Cortex of kidney (tissue), 1 donor: ENCODE data around the gene SCART1.
"Not testable (repeated sequence)": the region's sequence is repeated elsewhere in the genome, so short reads cannot be mapped to it uniquely, and the experiment has no call there.

Experiments
- DNase-seq: peaks from one replicate; lab custom pipeline; 2025; lab: John Stamatoyannopoulos, UW

The SCART1 gene

DNA sequence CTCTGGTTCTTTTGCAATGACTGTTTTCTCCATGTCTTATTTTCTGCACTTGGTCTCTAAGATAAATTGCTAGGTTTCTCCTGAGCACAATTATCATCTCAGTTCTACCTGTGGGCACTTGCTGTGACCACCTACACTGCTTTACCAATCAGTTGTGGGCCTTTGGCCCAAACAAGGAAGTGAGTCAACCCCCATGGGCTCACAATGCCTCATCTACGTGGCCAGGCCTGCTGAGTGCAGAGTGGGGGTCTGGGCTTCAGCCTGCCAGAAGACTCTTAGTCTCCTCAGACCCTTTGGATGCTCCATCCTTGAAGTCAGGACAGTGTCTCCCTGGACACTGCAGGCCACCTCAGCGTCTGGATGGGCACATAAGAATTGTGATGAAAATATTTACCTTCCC lies 20.3 kb downstream of the SCART1 start:
- no peak for DNase-seq

- DNase-seq = no peak
Measured at GRCh38 chr10:133474665-133475424, 21.1 kb downstream of the SCART1 start.

DNA sequence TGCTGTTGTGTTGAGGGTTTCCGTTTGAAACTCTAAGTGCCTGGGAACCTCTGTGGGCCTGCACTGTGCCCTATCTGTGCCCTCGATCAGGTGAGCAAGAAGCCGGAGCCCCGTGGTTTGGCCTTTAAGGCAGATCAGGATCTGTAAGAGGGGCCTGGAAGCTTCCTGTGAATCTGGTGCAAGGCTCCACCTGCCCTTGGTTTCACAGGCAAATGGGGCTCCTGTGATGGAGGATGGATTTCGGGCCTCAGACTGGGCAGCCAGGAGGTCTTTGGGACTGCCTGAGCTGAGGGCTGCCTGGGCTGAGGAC lies 21.6 kb downstream of the SCART1 start:
- no peak for DNase-seq

- no peak for DNase-seq
Measured at GRCh38 chr10:133475821-133476640, 22.3 kb downstream of the SCART1 start.

DNA sequence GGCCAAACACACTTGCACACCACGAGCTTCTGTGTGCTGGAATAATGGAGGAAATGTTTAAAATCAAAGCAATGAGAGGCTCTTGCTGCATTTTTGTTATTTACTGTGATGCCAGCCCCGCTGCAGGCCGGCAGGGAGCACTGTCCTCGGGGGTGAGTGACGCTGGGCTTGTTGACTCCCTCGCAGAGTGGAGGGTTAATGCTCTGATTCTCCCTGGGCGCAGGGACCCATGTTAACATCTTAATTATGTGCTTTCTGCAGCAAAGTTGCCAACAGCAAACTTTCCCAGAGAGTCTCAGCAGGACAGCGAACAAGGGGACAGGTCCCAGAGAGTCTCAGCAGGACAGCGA lies 22.9 kb downstream of the SCART1 start:
- no peak for DNase-seq

DNA sequence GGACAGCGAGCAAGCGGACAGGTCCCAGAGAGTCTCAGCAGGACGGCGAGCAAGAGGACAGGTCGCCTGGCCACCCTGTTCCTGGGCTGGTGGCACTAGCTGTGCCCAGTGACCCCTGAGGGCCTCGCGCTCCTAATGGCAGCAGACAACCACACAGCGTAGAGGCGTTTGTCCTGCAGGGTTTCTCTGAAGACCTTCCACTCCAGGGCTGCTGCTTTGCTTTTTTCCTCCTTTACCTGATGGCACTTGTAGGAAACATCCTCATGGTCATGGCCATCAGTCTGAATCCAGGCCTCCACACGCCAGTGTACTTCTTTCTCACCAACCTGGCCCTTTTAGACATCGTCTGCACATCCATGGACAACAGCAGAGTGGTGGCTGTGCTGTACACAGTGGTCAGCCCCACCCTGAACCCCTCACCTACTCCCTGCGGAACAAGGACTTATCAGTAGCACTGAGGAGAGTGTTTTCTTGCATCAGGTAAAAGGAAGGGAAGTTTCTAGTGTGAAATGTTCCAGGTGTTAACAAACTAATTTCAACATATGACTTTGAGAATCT lies 27.4 kb downstream of the SCART1 start:
- no peak for DNase-seq

DNA sequence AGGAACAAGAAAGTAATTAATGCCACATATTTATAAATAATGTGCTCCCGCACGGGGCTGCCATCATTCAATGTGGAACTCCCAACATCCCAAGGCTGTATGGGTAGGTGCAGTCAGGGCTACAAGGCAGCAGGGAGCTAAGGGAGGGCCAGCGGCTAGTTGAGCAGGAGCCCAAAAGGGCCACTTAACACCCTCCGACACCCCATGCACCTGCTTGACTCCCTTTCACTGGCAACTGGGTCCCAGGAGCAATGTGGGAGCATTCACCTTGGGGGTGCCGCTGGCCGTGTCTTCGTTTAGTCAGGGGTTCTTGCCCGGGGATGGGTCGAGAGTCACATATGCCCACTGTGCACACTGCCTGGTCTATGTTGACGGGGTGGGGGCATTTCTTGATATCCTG lies 27.9 kb downstream of the SCART1 start:
- no peak for DNase-seq

- no peak for DNase-seq
Measured at GRCh38 chr10:133484818-133485217, 31.1 kb downstream of the SCART1 start.

GRCh38 chr10:133487085-133487484 lies 33.3 kb downstream of the SCART1 start:
- no peak for DNase-seq

DNA sequence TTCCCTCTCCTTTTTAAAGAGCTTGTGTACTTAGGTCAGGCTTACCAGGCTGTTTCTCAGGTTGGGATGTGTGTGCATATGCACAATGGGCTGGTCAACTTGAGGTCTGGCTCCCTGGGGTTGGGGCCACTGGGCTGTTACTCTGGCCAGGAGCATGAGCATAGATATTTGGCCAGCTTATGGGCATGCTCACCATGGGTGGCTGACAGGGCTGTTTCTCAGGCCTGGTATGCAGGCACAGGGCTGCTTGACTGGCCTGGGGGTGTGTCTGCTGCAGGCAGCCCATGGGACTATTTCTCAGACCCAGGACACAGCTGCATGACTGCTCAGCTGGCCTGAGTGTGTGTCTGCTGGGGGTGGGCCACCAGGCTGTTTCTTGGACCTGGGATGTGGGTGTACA lies 34.6 kb downstream of the SCART1 start:
- DNase-seq = no peak

- DNase-seq = no peak
Measured at GRCh38 chr10:133489816-133490588, 36.3 kb downstream of the SCART1 start.

- DNase-seq = not testable (repeated sequence)
Measured at GRCh38 chr10:133493562-133493961, 39.8 kb downstream of the SCART1 start.

DNA sequence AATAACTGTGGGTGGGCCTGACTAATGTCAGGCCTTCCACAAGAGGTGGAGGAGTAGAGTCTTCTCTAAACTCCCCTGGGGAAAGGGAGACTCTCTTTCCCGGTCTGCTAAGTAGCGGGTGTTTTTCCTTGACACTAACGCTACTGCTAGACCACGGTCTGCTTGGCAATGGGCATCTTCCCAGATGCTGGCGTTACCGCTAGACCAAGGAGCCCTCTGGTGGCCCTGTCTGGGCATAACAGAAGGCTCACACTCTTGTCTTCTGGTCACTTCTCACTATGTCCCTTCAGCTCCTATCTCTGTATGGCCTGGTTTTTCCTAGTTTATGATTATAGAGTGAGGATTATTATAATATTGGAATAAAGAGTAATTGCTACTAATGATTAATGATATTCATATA lies 43.6 kb downstream of the SCART1 start:
- not testable (repeated sequence) for DNase-seq

DNA sequence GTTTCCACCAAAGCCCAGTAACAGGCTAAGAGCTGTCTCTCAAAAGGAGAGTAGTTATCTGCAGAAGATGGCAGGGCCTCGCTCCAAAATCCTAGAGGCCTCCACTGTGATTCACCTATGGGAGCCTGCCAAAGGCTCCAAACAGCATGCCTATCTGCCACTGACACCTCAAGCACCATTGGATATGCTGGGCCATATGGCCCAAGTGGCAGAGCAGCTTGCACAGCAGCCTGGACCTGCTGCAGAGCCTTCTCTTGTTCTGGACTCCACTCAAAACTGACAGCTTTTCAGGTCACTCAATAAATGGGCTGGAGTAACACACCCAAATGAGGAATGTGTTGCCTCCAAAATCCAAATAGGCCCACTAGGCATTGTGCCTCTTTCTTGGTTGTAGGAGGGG lies 45.4 kb downstream of the SCART1 start:
- not testable (repeated sequence) for DNase-seq

DNA sequence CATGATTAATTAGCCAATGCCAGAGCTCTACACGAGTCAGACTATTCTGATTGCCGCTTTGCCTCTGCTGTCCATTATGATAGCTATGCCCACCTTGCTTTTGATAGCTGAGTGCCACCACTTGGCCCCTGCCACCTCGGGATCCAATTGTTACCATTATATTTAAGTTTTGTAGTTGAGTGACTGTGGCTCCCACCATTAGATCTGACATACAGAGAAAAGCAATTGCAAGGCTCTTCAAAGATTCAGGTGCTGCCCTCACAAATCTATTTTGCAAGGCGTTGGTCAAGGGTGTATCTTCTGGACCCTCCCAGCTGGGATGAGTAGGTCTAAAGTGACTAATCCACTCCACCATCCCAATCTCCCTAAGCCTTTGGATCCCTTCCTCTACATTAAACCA lies 47.2 kb downstream of the SCART1 start:
- not testable (repeated sequence) for DNase-seq

DNA sequence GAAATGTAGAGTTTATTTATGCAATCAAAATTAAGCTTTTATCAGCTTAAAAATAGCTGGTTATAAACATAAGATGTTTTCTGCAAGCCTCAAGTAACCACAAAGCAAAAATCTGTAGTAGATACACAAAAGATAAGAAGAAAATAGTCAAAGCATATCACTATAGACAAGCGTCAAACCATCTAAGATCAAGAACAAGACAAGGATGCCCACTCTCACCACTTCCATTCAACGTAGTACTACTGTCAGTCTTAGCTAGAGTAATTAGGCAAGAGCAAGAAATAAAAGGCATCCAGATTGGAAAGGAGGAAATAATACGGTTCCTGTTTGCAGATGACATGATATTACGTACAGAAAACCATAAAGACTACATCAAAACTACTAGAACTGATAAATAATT lies 56.0 kb downstream of the SCART1 start:
- no peak for DNase-seq

DNA sequence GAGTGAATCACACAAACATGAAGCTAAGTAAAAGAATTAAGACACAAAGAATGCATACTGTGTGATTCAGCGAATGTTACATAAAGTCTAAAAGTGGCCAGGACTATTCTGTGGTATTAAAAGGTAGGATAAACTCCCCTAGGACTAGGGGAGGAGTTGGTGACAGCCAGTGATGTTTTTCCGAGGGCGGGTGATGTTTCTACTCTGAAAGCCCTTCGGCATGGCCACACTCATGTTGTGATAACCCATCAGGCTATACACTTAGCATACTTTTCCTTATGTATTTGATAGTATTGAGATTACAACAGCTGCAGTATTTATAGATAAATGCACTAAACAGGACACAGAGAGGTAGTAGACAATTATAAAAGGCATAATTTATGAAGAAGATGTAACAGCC lies 57.7 kb downstream of the SCART1 start:
- DNase-seq = no peak

DNA sequence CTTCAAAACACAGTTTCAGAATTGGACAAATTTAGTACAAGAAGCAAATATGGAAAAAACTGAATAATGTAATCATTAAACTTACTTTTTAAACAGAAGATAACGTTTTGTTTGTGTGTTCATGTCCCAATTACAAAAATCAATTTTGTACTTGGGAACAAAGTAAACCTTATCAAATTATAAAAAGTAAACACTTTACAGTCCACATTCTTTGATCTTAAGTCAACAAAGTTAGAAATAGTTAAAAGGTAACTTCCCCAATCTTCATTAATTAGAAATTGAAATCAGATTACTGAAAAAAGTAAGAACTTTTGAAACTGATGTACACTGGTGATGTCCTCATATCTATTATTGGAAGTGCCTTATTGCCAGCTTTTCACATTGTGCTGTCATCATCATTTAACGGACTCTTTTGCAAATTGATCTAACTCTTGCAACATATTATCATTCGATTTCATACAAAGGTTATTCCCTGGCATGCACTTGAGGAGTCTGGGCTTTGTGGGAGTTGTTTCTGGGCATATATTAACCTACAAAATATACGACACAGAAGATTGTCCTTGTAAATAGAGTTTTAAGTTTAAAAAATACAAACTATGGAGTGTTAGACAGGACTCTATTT lies 58.3 kb downstream of the SCART1 start:
- DNase-seq = no peak

- no peak for DNase-seq
Measured at GRCh38 chr10:133515471-133515870, 61.7 kb downstream of the SCART1 start.

DNA sequence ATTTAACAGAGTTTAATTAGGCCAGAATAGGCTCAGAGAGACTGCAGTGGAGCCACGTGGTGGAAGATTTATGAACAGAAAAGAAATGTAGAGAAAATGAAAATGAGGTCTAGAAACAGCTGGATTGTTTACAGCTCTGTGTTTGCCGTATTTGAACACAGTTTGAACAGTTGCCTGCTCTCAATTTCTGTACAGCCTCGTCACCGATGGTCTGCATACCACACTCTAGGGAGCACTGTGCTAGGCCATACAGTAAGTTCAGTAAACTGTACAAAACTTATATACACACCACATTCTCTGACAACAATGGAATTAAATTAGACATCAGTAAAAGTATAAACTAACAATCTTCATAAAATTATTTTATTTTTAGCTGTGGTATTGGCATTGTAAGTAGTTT lies 62.3 kb downstream of the SCART1 start:
- DNase-seq = no peak

- DNase-seq = not testable (repeated sequence)
Measured at GRCh38 chr10:133518517-133518916, 64.8 kb downstream of the SCART1 start.
